GM23338 (cell line): ENCODE measurements around the gene TAL2. TPM values are rescaled to one million over a fixed set of nuclear protein-coding genes. Genes with fewer than 3 reads are reported as not detected.

Source experiments
- ATAC-seq: fragments of 200-7000 bp; cut with Tn5 transposase; 3 replicates; pipeline ENCODE4 v1.9.1; 2020
- DNase-seq: peaks from one replicate; pipeline ENCODE4 v3.0.0-alpha.2; 2015; ENCODE audit warnings: low spot score
- H2AFZ ChIP-seq: fragments of 200-600 bp; sonication (generic); 2 replicates; pipeline ENCODE4 v1.8.0; 2016; ENCODE audit warnings: antibody characterized with exemption, mild to moderate bottlenecking, moderate library complexity
- H3F3A ChIP-seq: fragments of 200-600 bp; sonication (generic); replicated peaks from 2 replicates; pipeline ENCODE4 v1.8.0; 2017; ENCODE audit warnings: antibody characterized with exemption, mixed run types, low read depth
- H3K27ac ChIP-seq: fragments of 200-600 bp; sonication (generic); 2 replicates; pipeline ENCODE4 v1.6.1; 2016; ENCODE audit warnings: low read depth
- H3K27me3 ChIP-seq: fragments of 200-600 bp; sonication (generic); 2 replicates; pipeline ENCODE4 v1.8.0; 2016; ENCODE audit warnings: mild to moderate bottlenecking, mixed run types, moderate library complexity; ENCODE audit not compliant: insufficient read depth
- H3K36me3 ChIP-seq: fragments of 200-600 bp; sonication (generic); 2 replicates; pipeline ENCODE4 v1.8.0; 2016; ENCODE audit warnings: mild to moderate bottlenecking; ENCODE audit not compliant: insufficient read depth
- H3K4me1 ChIP-seq: fragments of 200-600 bp; sonication (generic); 2 replicates; pipeline ENCODE4 v1.8.0; 2016; ENCODE audit warnings: mild to moderate bottlenecking, moderate library complexity; ENCODE audit not compliant: insufficient read depth
- H3K4me2 ChIP-seq: fragments of 200-600 bp; sonication (generic); 2 replicates; pipeline ENCODE4 v1.7.1; 2017; ENCODE audit warnings: mixed run types
- H3K4me3 ChIP-seq: fragments of 200-600 bp; sonication (generic); 2 replicates; pipeline ENCODE4 v1.6.1; 2016; ENCODE audit warnings: mixed run types
- H3K79me2 ChIP-seq: fragments of 200-600 bp; sonication (generic); replicated peaks from 2 replicates; pipeline ENCODE4 v1.8.0; 2017; ENCODE audit warnings: mild to moderate bottlenecking; ENCODE audit not compliant: insufficient read depth
- H3K9me2 ChIP-seq: fragments of 200-600 bp; sonication (generic); 2 replicates; pipeline ENCODE4 v1.8.0; 2017; ENCODE audit not compliant: insufficient read depth
- H4K20me1 ChIP-seq: fragments of 200-600 bp; sonication (generic); replicated peaks from 2 replicates; pipeline ENCODE4 v1.8.0; 2017; ENCODE audit warnings: mild to moderate bottlenecking; ENCODE audit not compliant: insufficient read depth
- H3K27ac Mint-ChIP-seq: 2 replicates; pipeline ENCODE4 v1.8.0; 2020; ENCODE audit warnings: inconsistent platforms, mild to moderate bottlenecking, moderate library complexity, mixed read lengths
- H3K27me3 Mint-ChIP-seq: 3 replicates; pipeline ENCODE4 v1.8.0; 2022; ENCODE audit warnings: low read depth, mild to moderate bottlenecking, moderate library complexity, mixed read lengths, inconsistent platforms; ENCODE audit not compliant: insufficient read depth, poor library complexity
- H3K36me3 Mint-ChIP-seq: 3 replicates; pipeline ENCODE4 v1.8.0; 2021; ENCODE audit warnings: low read depth, mild to moderate bottlenecking, inconsistent platforms, moderate library complexity, mixed read lengths
- H3K4me1 Mint-ChIP-seq: 3 replicates; pipeline ENCODE4 v1.8.0; 2020; ENCODE audit warnings: mild to moderate bottlenecking, inconsistent platforms, mixed read lengths
- H3K4me3 Mint-ChIP-seq: 3 replicates; pipeline ENCODE4 v1.8.0; 2021; ENCODE audit warnings: moderate library complexity, mild to moderate bottlenecking, inconsistent platforms, mixed read lengths
- H3K9me3 Mint-ChIP-seq: 3 replicates; pipeline ENCODE4 v1.8.0; 2020; ENCODE audit warnings: moderate library complexity, mild to moderate bottlenecking, inconsistent platforms, mixed read lengths
- NANOG ChIP-seq: IDR thresholded peaks from 2 replicates; pipeline ENCODE4 v1.6.1; 2016; ENCODE audit warnings: antibody characterized with exemption, borderline replicate concordance
- ZNF462 ChIP-seq: fragments of 250-450 bp; sonication (Bioruptor Pico); IDR thresholded peaks from 2 replicates; pipeline ENCODE4 v1.5.0; 2020; ENCODE audit warnings: mild to moderate bottlenecking, moderate library complexity
- polyA plus RNA-seq: library from polyadenylated mRNA; unstranded; fragments of >200 nt; fragmentation: Nextera tagmentation; extraction: Ambion mirVana; gene quantifications from 2 replicates; pipeline ENCODE4 v1.2.1, GENCODE V29; 2016
- total RNA-seq: library from RNA; depleted of rRNA; stranded (reverse); fragments of >200 nt; shearing (Covaris generic); gene quantifications from 2 replicates; pipeline ENCODE4 v1.2.3, GENCODE V29; 2014

Gene TAL2
- total and polyA plus RNA-seq, 2 experiments from 2014 or later, result 0.79 TPM; not detected in 1

- TF ChIP-seq ZNF462 (CRISPR knock-in tag), result no peak
Measured at GRCh38 chr9:105696219-105696793, 34.0 kb downstream of the TAL2 start (continued).

GRCh38 chr9:105697871-105698270 lies 35.6 kb downstream of the TAL2 start:
- Histone ChIP-seq H3K79me2 (peaks cover 10% of the 10 kb centered on the region), H4K20me1 (no peaks in the 10 kb centered on the region; the same call in 1 of the 2 replicates), H3K4me3 (no peak overlapping the region), H3K27ac (no peak overlapping the region), H3K9me2 (no peaks in the 10 kb centered on the region), H2AFZ (no peak overlapping the region), H3K4me2 (no peak overlapping the region), H3K36me3 (no peaks in the 10 kb centered on the region), H3K4me1 (peaks cover 8% of the 10 kb centered on the region), H3F3A (no peaks in the 10 kb centered on the region), H3K27me3 (peaks cover 32% of the 10 kb centered on the region)
- peaks cover 7% of the 10 kb centered on the region; the same call in 2 of the 3 replicates for H3K4me1 Mint-ChIP-seq
- TF ChIP-seq NANOG, result no peak
- no peak for TF ChIP-seq ZNF462 (CRISPR knock-in tag)
- no peak overlapping the region for H3K27ac Mint-ChIP-seq
- no peaks in the 10 kb centered on the region for H3K36me3 Mint-ChIP-seq
- no peak for ATAC-seq
- H3K27me3 Mint-ChIP-seq, result peaks cover 19% of the 10 kb centered on the region
- H3K9me3 Mint-ChIP-seq, result no peaks in the 10 kb centered on the region
- H3K4me3 Mint-ChIP-seq, result no peak overlapping the region
- no peak for DNase-seq
